OCI-M2 (cell line): ENCODE measurements around the gene PRXL2B.

Source experiments
- DNase-seq: peaks from one replicate; lab custom pipeline; 2025; ENCODE audit not compliant: unreplicated experiment; lab: John Stamatoyannopoulos, UW

Gene PRXL2B

GRCh38 chr1:2597441-2598328, 11.1 kb downstream of the PRXL2B start:
- no peak for DNase-seq

GRCh38 chr1:2598329-2598931, 11.9 kb downstream of the PRXL2B start:
- no peak for DNase-seq

GRCh38 chr1:2601721-2602303, 15.2 kb downstream of the PRXL2B start:
- DNase-seq = no peak

GRCh38 chr1:2602311-2602835, 15.8 kb downstream of the PRXL2B start:
- DNase-seq = no peak

GRCh38 chr1:2602866-2603520, 16.4 kb downstream of the PRXL2B start:
- no peak for DNase-seq

- no peak for DNase-seq
Observed at GRCh38 chr1:2603521-2604155, 17.1 kb downstream of the PRXL2B start.

- no peak for DNase-seq
Observed at GRCh38 chr1:2604156-2604843, 17.7 kb downstream of the PRXL2B start.

GRCh38 chr1:2604844-2605508, 18.4 kb downstream of the PRXL2B start:
- DNase-seq = no peak

GRCh38 chr1:2605509-2606395, 19.2 kb downstream of the PRXL2B start:
- no peak for DNase-seq

- no peak for DNase-seq
Observed at GRCh38 chr1:2606396-2606880, 19.9 kb downstream of the PRXL2B start.

- no peak for DNase-seq
Observed at GRCh38 chr1:2606881-2607621, 20.5 kb downstream of the PRXL2B start.

- DNase-seq = no peak
Observed at GRCh38 chr1:2607641-2608091, 21.1 kb downstream of the PRXL2B start.

- no peak for DNase-seq
Observed at GRCh38 chr1:2609319-2610035, 22.9 kb downstream of the PRXL2B start.

- DNase-seq = no peak
Observed at GRCh38 chr1:2610036-2610959, 23.7 kb downstream of the PRXL2B start.

GRCh38 chr1:2611031-2611501, 24.5 kb downstream of the PRXL2B start:
- no peak for DNase-seq
